K562 treated with DMSO at 1 percent for 48 hours (cell line): ENCODE measurements around the gene LHFPL5. TPM values are rescaled to one million over a fixed set of nuclear protein-coding genes. Genes with fewer than 3 reads are reported as not detected.

Experiments used
- total RNA-seq: library from RNA; unstranded; fragments of 300-600 nt; gene quantifications from 2 replicates; pipeline ENCODE4 v1.2.3, GENCODE V29; 2022; ENCODE audit warnings: low replicate concordance; ENCODE audit errors: extremely low read depth

LHFPL5 gene
- total RNA-seq, result not detected in 2 replicates

GRCh38 chr6:35804996-35805736, at the start of gene LHFPL5:
TSS of gene LHFPL5 (plus strand) at chr6:35805352. CDS start at chr6:35805671, 319 bp downstream.

DNA sequence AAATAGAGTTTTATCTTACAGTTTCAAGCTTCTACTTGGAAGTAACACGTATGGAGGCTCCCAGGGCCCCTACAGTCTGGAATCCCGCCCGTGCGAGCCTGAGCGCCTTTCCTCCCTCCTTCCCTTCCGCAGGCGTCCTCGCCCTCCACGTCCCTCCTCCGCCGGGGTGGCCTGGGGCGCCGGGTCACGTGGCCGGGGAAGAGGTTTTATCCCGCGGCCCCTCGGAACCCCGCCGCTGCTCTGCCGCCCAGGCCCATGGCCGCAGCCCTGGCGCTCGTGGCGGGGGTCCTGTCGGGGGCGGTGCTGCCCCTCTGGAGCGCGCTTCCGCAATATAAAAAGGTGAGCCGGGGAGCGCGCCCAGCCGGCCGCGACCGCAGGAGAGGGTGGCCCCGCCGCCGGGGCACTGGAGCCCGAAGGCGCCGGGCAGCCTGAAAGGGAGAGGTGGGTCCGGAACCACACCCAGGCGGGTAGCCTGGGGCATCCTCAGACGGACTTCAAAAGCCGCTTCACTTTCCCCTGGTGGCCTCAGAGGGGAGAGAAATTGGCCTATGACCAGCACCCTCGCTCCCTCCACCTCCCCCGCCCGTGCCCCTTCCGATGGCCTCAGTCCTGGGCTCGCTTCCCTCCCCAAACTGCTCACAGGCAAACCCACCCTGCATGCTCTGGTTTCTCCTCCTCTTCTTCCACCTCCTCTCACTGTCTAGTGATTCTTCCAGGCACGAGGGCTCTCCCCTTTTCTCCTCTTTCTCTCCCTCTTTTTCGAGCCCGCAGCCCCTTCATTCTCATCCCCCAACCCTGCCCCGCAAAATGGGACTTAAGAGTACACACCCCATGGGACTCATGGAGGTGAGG, 28.6 kb upstream of the LHFPL5 start, which contains the start of gene CLPSL2:
Gene CLPSL2 (plus strand): TSS at position 235 of the 852 bp plus-strand sequence. CDS start 21 bp downstream, at position 256.

GRCh38 chr6:35780719-35781118, 24.4 kb upstream of the LHFPL5 start, which contains the start of gene CLPSL1:
TSS of gene CLPSL1 (plus strand) at chr6:35781019. CDS start at chr6:35781111, 92 bp downstream.

Other genes with a start within 250 kb of the LHFPL5 start
- gene FKBP5, start 116.4 kb upstream of the LHFPL5 start, total RNA-seq, result not detected in 2 replicates
- gene ARMC12, start 68.3 kb upstream of the LHFPL5 start, total RNA-seq, result not detected in 2 replicates
- gene CLPSL2, start 28.8 kb upstream of the LHFPL5 start, total RNA-seq, result not detected in 2 replicates
- not detected in 2 replicates for gene CLPSL1, start 24.3 kb upstream of the LHFPL5 start, total RNA-seq
- gene CLPS, start 8.0 kb upstream of the LHFPL5 start, total RNA-seq, result not detected in 2 replicates
- not detected in 2 replicates for gene SRPK1, start 115.7 kb downstream of the LHFPL5 start, total RNA-seq
- gene SLC26A8, start 219.3 kb downstream of the LHFPL5 start, total RNA-seq, result not detected in 2 replicates
- gene MAPK14, start 222.5 kb downstream of the LHFPL5 start, total RNA-seq, result not detected in 2 replicates